IMR-90 (cell line): Measurements from ENCODE around the gene NKD1.

Experiments used
- BHLHE40 ChIP-seq: fragments of 150-350 bp; IDR thresholded peaks from 2 replicates; pipeline ENCODE4 v1.6.1; 2016; ENCODE audit warnings: mild to moderate bottlenecking, low read depth, low read length
- ELK1 ChIP-seq: fragments of 150-350 bp; IDR thresholded peaks from 2 replicates; pipeline ENCODE4 v1.6.1; 2016; ENCODE audit warnings: low read depth, mild to moderate bottlenecking, low read length, moderate library complexity, borderline replicate concordance
- FOS ChIP-seq: fragments of 150-350 bp; IDR thresholded peaks from 2 replicates; pipeline ENCODE4 v1.6.1; 2016; ENCODE audit warnings: low read depth, low read length
- MXI1 ChIP-seq: IDR thresholded peaks from 2 replicates; pipeline ENCODE4 v1.6.1; 2012; ENCODE audit warnings: low read depth, mild to moderate bottlenecking, low read length, moderate library complexity, borderline replicate concordance
- POLR2A ChIP-seq: IDR thresholded peaks from 2 replicates; pipeline ENCODE4 v1.6.1; 2012; ENCODE audit warnings: mild to moderate bottlenecking, low read depth, low read length
- RAD21 ChIP-seq: IDR thresholded peaks from 2 replicates; pipeline ENCODE4 v1.6.1; 2012; ENCODE audit warnings: low read length, improper control_type of control experiment
- RCOR1 ChIP-seq: IDR thresholded peaks from 2 replicates; pipeline ENCODE4 v1.6.1; 2012; ENCODE audit warnings: mild to moderate bottlenecking, low read length, improper control_type of control experiment; ENCODE audit not compliant: insufficient replicate concordance
- RFX5 ChIP-seq: IDR thresholded peaks from 2 replicates; pipeline ENCODE4 v1.8.0; 2012; ENCODE audit warnings: low read depth, mild to moderate bottlenecking, low read length, moderate library complexity
- TF ChIP-seq, protein P1 (sequence below): conservative IDR thresholded peaks from 2 replicates; pipeline ENCODE4 v1.5.1; 2012; ENCODE audit warnings: mild to moderate bottlenecking, low read depth, low read length, improper control_type of control experiment

- TF ChIP-seq, protein P1, sequence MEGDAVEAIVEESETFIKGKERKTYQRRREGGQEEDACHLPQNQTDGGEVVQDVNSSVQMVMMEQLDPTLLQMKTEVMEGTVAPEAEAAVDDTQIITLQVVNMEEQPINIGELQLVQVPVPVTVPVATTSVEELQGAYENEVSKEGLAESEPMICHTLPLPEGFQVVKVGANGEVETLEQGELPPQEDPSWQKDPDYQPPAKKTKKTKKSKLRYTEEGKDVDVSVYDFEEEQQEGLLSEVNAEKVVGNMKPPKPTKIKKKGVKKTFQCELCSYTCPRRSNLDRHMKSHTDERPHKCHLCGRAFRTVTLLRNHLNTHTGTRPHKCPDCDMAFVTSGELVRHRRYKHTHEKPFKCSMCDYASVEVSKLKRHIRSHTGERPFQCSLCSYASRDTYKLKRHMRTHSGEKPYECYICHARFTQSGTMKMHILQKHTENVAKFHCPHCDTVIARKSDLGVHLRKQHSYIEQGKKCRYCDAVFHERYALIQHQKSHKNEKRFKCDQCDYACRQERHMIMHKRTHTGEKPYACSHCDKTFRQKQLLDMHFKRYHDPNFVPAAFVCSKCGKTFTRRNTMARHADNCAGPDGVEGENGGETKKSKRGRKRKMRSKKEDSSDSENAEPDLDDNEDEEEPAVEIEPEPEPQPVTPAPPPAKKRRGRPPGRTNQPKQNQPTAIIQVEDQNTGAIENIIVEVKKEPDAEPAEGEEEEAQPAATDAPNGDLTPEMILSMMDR = no peak
- TF ChIP-seq POLR2A (no peak), FOS (no peak), ELK1 (no peak), RFX5 (no peak), BHLHE40 (no peak), MXI1 (no peak), RCOR1 (no peak), RAD21 (no peak)
These were observed 45.6 kb upstream of the NKD1 start for GRCh38 chr16:50502616-50503011.
